ENCODE data around the gene USP5. TPM values are rescaled to one million over a fixed set of nuclear protein-coding genes. Genes with fewer than 3 reads are reported as not detected.

Gene USP5
- polyA plus RNA-seq, 2 of the 4 experiments (the other 2 are of a cell fraction): 58.6 to 78.2 TPM

DNA sequence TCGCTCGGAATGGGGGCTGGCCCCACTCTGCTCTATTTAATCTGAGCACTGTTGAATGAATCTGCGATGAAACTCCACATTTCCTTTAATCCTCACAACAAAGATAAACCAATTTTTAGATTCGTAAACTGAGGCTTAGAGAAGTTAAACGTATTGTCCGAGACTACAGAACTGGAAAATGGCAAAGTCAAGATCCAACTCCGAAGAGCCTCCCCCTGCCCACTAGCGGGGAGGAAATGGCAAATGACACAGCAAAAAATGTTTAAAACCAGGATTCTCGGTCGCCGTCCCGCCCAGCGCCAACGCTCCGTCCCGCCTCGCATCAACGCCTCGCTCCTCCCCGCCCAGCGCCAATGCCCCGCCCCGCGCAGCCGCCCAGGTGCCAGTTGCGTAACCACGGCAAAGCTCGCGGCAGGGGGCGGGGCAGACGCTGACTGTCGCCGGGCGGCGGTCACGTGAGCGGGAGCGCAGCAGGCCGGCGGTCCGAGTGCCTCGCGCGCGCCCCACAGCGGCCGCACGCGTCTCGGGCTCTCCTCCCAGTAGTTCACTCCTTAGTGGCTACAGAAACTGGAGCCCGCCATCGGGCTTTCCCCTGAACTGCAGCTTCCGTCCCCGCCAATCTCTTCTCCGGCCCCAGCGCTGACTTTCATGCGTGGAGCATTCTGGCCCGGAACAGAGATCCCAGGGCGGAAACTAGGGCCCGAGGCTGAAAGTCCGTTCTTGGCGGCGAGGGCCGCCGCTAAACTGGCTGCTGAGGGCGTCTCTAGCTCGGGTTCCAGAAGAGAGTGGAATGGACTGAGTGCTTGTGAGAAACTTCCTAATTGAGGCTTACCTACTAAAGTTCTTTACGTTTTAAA lies 39.1 kb downstream of the USP5 start (continued):
- TF ChIP-seq MYC (IDR thresholded peaks at IDR 0.05; ENCODE audit: borderline replicate concordance, low read length) (peak; percentile 79; the same call in 1 of the 2 replicates), ZSCAN20 (CRISPR knock-in tag; IDR thresholded peaks at IDR 0.05) (peak; percentile 18; the same call in 1 of the 2 replicates), NFE2L2 (conservative IDR thresholded peaks at IDR 0.05; ENCODE audit: low read length) (peak; percentile 97), TP53 (CRISPR knock-in tag; IDR thresholded peaks at IDR 0.05) (peak; percentile 79; the same call in 1 of the 2 replicates), JUNB (IDR thresholded peaks at IDR 0.05) (no peak), POLR2A (IDR thresholded peaks at IDR 0.05; ENCODE audit: low read length) (peak; percentile 70), SMC3 (IDR thresholded peaks at IDR 0.05) (peak; percentile 95), KDM5A (IDR thresholded peaks at IDR 0.05) (no peak), CEBPB (IDR thresholded peaks at IDR 0.05) (peak; percentile 97 to 99), MAFK (IDR thresholded peaks at IDR 0.05; ENCODE audit: partially characterized antibody) (peak; percentile 100), MAZ (IDR thresholded peaks at IDR 0.05; ENCODE audit: borderline replicate concordance, low read depth, low read length) (peak; percentile 6; the same call in 1 of the 2 replicates), JUN (IDR thresholded peaks at IDR 0.05) (peak; percentile 95 to 97), BHLHE40 (IDR thresholded peaks at IDR 0.05; ENCODE audit: low read depth, low read length) (peak; percentile 93), RAD21 (conservative IDR thresholded peaks at IDR 0.05 in 1 of 2, IDR thresholded peaks at IDR 0.05 in 1 of 2) (peak; percentile 69 to 94), NPAS2 (CRISPR knock-in tag; IDR thresholded peaks at IDR 0.05; ENCODE audit: borderline replicate concordance) (peak; percentile 16; the same call in 1 of the 2 replicates)
- TF ChIP-seq, protein P1, sequence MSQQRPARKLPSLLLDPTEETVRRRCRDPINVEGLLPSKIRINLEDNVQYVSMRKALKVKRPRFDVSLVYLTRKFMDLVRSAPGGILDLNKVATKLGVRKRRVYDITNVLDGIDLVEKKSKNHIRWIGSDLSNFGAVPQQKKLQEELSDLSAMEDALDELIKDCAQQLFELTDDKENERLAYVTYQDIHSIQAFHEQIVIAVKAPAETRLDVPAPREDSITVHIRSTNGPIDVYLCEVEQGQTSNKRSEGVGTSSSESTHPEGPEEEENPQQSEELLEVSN (IDR thresholded peaks at IDR 0.05; ENCODE audit: borderline replicate concordance, low read depth): no peak; the same call in 1 of the 2 replicates
- TF ChIP-seq, protein P2, sequence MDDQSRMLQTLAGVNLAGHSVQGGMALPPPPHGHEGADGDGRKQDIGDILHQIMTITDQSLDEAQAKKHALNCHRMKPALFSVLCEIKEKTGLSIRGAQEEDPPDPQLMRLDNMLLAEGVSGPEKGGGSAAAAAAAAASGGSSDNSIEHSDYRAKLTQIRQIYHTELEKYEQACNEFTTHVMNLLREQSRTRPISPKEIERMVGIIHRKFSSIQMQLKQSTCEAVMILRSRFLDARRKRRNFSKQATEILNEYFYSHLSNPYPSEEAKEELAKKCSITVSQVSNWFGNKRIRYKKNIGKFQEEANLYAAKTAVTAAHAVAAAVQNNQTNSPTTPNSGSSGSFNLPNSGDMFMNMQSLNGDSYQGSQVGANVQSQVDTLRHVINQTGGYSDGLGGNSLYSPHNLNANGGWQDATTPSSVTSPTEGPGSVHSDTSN (IDR thresholded peaks at IDR 0.05): 0 out of 2 replicates have a peak, but pooled peaks have one; percentile 45
- TF ChIP-seq, protein P3, sequence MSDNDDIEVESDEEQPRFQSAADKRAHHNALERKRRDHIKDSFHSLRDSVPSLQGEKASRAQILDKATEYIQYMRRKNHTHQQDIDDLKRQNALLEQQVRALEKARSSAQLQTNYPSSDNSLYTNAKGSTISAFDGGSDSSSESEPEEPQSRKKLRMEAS (IDR thresholded peaks at IDR 0.05): peak; percentile 71

DNA sequence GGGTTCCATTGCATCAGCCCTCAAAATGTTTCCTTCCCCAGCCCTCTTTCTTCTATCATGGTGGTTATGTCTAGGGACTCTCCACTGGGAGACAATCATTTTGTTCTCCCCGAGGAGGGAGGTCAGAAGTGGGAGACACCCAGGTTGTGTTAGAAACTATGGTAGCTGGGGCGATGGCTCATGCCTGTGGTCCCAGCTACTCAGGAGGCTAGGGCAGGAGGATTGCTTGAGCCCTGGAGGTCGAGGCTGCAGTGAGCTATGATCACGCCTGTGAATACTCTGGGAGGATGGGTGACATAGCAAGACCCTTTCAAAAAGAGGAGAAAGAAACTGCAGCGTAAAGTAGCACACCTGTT lies 39.7 kb downstream of the USP5 start:
- Histone ChIP-seq H3K4me3 (peak overlapping the region; percentile 40), H3K27ac (peak overlapping the region; percentile 87 to 91), H3K4me2 (peak overlapping the region; percentile 80), H3K4me1 (peaks cover 35% of the 10 kb centered on the region), H3K9me3 (no peaks in the 10 kb centered on the region)
- ChIA-PET CTCF (interaction anchor here (0.6 to 9.5 kb wide), 29 partner anchors 8 to 665 kb away, joined by 3 to 399 read pairs (median 4); partner anchors contain the start of genes C1S, CDCA3, LRRC23 and MLF2), POLR2A (interaction anchor here (0.6 to 3.0 kb wide), 15 partner anchors 10 to 167 kb away, joined by 3 to 105 read pairs (median 6); partner anchors contain the start of genes C12orf57, CDCA3, ENO2 and RNU7-1)
- ATAC-seq (peak; percentile 14 to 35; a peak in 5 of 6 replicates), FAIRE-seq (no peak), DNase-seq (ENCODE audit: low read depth in 1 of 2, low spot score in 1 of 2) (no peak)
- TF ChIP-seq RFX5 (IDR thresholded peaks at IDR 0.05) (no peak), RARB (CRISPR knock-in tag; IDR thresholded peaks at IDR 0.05) (no peak), NPAS2 (CRISPR knock-in tag; IDR thresholded peaks at IDR 0.05; ENCODE audit: borderline replicate concordance) (no peak), NFE2L2 (conservative IDR thresholded peaks at IDR 0.05; ENCODE audit: low read length) (no peak), SREBF2 (IDR thresholded peaks at IDR 0.05) (no peak), RCOR1 (IDR thresholded peaks at IDR 0.05; ENCODE audit: low read depth, low read length) (no peak), EP300 (IDR thresholded peaks at IDR 0.05) (no peak), BHLHE40 (IDR thresholded peaks at IDR 0.05; ENCODE audit: low read depth, low read length) (no peak), CHD2 (IDR thresholded peaks at IDR 0.05; ENCODE audit: low read length, partially characterized antibody) (no peak), RNF2 (IDR thresholded peaks at IDR 0.05; ENCODE audit: borderline replicate concordance, low read depth) (no peak), ZC3H11A (IDR thresholded peaks at IDR 0.05) (no peak), MAZ (IDR thresholded peaks at IDR 0.05; ENCODE audit: borderline replicate concordance, low read depth, low read length) (no peak)
- TF ChIP-seq, protein P4, sequence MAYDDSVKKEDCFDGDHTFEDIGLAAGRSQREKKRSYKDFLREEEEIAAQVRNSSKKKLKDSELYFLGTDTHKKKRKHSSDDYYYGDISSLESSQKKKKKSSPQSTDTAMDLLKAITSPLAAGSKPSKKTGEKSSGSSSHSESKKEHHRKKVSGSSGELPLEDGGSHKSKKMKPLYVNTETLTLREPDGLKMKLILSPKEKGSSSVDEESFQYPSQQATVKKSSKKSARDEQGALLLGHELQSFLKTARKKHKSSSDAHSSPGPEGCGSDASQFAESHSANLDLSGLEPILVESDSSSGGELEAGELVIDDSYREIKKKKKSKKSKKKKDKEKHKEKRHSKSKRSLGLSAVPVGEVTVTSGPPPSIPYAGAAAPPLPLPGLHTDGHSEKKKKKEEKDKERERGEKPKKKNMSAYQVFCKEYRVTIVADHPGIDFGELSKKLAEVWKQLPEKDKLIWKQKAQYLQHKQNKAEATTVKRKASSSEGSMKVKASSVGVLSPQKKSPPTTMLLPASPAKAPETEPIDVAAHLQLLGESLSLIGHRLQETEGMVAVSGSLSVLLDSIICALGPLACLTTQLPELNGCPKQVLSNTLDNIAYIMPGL (CRISPR knock-in tag; IDR thresholded peaks at IDR 0.05; ENCODE audit: borderline replicate concordance): no peak
- TF ChIP-seq, protein P5, sequence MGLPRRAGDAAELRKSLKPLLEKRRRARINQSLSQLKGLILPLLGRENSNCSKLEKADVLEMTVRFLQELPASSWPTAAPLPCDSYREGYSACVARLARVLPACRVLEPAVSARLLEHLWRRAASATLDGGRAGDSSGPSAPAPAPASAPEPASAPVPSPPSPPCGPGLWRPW (IDR thresholded peaks at IDR 0.05): no peak
- TF ChIP-seq, protein P6, sequence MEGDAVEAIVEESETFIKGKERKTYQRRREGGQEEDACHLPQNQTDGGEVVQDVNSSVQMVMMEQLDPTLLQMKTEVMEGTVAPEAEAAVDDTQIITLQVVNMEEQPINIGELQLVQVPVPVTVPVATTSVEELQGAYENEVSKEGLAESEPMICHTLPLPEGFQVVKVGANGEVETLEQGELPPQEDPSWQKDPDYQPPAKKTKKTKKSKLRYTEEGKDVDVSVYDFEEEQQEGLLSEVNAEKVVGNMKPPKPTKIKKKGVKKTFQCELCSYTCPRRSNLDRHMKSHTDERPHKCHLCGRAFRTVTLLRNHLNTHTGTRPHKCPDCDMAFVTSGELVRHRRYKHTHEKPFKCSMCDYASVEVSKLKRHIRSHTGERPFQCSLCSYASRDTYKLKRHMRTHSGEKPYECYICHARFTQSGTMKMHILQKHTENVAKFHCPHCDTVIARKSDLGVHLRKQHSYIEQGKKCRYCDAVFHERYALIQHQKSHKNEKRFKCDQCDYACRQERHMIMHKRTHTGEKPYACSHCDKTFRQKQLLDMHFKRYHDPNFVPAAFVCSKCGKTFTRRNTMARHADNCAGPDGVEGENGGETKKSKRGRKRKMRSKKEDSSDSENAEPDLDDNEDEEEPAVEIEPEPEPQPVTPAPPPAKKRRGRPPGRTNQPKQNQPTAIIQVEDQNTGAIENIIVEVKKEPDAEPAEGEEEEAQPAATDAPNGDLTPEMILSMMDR (IDR thresholded peaks at IDR 0.05): no peak
- TF ChIP-seq, protein P2 (IDR thresholded peaks at IDR 0.05): no peak
- WGBS (ENCODE audit: missing lambda C conversion rate): 79% methylated on average over 5 of the region's 5 CpGs

Data from A549 (cell line).